ENCODE results near the gene DCAF8.

DCAF8 gene

DNA sequence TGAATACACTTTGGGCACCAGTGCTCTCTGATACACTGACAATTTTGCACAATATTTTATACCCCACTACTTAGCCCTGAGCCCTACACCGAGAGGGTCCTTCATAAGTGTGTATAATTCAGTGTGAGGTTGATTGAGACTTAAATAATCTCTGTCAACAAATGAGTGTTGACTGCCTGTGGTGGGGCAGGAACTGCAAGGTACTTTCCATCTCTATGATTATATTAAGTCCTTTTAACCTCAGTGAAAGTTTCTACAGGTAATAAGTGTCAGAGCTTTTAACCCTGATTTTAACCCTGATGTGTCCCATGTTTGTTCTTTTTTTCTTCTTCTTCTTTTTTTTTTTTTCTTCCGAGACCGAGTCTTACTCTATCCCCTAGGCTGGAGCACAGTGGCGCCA, 66.2 kb downstream of the DCAF8 start:
- no peak for DNase-seq

GRCh38 chr1:160194737-160195059, 67.7 kb downstream of the DCAF8 start:
- no peak for DNase-seq

GRCh38 chr1:160193832-160194736, 68.3 kb downstream of the DCAF8 start:
- DNase-seq: no peak

- DNase-seq: peak; percentile 55 to 77
These were observed 69.1 kb downstream of the DCAF8 start for GRCh38 chr1:160193091-160193819.

DNA sequence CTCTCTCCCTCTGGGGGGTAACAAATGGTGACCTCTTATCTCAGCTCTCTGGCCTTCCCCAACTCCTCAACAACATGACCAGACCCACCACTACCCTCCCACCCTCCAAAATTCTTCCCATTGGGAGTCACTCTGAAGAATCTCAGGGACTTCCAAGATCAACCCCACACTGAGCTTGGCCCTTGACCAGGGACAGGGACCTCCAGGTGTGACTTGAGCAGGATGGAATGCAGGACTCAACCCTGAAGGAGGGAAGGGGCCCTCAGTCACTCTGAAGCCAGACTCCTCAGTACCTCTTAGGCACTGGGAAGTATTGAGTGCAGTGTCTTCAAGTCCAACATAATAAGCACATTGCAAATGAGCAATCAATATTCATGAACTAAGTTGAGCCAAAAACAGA, 70.1 kb downstream of the DCAF8 start:
- no peak for DNase-seq

DNA sequence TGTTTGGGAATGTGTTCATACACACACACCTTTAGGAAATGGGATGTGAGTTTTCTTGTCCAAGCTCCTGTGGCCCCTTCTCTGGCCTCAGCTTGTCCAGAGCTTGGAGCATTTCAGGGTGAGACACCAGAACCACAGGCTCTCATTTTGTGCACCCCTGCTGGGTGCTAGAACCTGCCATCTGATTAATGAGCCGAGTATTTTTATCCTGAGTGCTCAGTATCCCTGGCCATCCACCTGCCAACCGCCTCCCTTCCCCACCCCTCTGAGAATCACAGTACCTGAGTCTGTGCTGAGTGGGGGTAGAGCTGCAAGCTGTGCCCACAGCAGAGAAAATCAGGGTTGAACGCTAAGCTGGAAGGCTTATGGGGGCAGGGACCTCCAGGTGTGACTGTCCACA, 70.6 kb downstream of the DCAF8 start:
- DNase-seq: no peak

DNA sequence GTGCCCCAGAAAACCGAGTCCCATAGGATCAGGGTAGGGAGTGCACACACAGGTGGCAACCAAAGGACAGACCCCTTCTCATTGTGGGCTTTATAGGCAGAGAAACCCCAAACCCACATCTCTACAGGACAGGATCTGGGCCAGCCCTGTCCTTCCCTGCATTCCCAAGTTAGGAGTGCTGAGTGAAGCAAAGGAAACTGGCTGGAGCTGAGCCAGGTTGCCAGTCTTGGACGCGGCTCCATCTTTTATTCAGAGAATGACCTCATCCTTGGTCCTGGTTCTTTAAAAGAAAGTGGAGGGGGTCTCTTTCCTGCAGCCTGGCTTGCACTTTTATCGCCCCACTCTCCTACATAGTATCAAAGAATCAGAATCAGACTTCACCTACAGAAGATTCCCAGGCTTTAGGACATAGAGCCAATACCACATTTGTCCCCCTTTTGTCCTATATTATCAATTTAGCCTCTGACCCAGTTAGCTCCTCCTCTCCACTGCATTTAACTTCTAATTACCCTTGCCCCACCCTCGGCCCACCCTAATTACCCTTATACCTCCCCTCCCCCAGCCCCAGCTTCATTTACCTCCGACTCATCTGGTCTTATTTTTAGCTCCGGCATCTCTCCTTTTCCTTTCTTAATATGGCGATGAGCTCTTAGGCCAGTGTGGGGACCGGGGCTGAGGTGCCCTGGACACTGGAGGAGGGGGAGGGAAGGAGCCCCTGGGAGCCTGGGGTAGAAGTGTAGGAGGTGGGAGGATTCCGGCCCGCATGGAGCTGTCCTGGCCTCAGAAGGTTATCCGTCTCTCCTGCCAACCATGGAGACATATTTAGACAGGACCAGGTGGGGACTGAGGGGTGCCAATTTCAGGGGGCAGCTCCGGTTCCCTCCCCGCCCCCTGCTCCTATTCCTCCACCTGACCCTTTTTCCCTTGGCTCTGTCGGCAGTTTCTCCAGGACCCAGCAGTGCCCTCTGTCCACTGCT, 72.4 kb downstream of the DCAF8 start, which contains the start of gene CASQ1:
Gene CASQ1 (plus strand): TSS at position 927 of the 977 bp plus-strand sequence. CDS start 177 bp downstream, outside the sequence.
- DNase-seq: no peak

- no peak for DNase-seq
These were observed 74.0 kb downstream of the DCAF8 start for GRCh38 chr1:160188341-160188740.

DNA sequence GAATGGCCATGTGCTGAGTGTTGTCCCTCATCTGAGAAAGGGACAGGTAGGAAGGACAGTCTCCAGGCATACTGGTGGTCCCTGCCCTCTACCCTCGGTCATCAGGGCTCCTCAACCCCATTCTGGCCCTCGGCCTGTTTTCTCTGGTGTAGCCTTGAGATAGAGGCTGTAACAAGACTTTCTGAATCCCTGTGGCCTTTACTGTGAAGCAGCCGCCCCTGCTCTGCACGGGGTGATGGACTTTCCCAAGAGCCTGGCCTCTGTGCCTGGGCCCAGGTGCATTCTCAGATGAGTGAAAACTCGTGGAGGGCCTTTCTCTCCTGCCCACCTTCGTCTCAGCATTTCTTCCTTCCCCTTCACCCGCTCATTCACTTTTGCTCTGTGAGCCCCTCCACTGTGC, 74.9 kb downstream of the DCAF8 start:
- DNase-seq: no peak

DNA sequence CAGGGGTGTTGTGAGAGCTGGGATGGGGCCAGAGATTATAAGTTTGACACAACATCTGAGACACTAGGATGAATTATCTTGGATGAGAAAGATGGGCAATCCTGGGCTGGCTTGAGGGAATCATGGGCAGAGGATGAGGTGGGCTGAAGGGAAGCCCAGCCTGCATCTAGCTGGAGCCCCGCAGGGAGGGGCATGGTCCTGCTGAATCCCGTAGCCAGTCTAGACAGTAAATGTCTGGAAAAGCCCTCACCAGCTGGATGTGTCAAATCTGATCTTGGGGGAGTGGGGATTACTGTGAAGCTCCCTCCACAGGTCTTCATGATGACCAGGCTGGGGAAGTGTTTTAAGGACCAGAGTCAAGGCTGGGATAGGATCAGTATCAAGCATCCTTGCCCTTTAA, 75.6 kb downstream of the DCAF8 start:
- no peak for DNase-seq

DNA sequence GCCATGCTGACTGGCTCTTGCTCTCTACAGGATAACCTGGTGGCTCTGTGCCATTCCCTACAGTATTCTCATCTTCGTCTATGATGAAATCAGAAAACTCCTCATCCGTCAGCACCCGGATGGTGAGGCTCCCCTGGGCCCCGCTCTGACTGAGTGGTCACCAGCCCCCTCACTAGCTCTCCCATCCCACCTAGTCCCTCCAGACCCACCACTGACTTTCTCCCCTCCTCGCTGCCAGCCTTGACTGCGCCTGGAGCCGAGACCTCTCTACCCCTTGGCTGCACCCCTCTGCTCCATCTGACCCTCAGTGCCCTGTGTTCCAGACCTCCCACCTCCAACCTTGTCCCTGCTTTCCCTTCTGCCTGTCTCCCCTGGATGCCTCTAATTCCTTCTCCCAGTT, 76.1 kb downstream of the DCAF8 start:
- DNase-seq: no peak

DNA sequence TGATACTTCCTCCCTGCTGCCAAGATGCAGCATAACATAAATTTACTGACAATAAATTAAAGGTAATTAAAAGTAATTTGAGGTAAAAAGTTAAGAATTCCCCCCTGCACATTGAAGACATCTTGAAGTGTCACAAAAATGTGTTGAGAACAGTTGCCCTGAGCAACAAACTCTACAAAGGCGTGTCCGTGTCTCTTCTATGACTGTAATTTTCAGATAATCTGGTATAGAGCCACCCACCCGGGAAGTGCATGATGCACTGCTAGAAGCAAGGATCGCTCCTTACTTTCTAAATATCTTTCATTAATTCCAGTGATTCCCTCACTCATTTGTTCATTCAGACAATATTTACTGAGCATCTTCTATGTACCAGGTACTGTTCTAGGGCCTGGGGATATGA, 83.0 kb downstream of the DCAF8 start:
- DNase-seq: no peak

DNA sequence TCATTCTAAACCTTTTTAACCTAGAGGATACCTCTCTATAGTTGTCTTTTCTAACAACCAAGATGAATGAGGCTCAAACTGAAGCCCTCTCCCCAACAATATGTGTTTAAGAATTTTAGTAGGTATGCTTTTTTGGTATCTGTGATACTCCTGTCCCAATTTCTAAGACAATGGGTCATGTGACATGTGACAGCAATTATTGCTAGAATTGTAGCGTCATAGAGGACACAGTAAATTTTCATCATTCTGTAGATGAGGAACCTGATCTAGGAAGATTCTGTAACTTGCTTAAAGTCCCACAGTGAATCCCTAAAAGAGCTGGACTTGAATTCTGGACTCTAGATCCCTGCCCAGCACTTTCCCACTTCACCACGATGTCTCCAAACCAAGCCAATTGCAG, 83.6 kb downstream of the DCAF8 start:
- DNase-seq: no peak

GRCh38 chr1:160177667-160178066, 84.7 kb downstream of the DCAF8 start:
- DNase-seq: no peak

- no peak for DNase-seq
These were observed 85.1 kb downstream of the DCAF8 start for GRCh38 chr1:160177231-160177630.

DNA sequence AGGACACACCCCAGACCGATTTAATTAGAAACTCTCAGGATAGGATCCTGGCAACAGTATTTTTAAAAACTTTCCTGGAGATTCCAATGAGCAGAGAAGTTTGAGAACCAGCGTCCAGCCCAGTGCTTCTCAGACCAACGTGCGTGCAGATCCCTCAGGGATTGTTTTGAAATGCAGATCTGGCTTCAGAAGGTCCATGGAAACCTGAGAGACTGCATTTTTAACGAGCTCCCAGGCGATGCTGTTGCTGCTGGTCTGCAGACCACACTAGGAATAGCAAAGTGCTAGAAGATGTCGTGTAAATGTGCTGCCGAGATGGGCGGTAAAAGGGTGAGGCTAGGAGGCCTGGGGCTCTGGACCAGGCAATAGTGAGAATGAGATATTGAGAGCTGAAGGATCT, 90.4 kb downstream of the DCAF8 start:
- no peak for DNase-seq

DNA sequence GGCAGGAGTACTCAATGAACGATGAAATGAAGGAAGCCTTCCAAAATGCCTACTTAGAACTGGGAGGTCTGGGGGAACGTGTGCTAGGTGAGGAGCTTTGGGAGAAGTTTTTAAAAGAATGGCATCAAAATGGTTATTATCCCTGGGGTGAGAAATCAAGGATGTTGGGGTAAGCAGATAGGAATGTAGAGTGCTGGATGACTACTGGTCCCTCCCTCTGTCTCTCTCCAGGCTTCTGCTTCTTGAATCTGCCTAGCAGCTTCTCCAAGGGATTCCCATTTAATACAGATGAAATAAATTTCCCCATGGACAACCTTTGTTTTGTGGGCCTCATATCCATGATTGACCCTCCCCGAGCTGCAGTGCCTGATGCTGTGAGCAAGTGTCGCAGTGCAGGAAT, 91.0 kb downstream of the DCAF8 start:
- no peak for DNase-seq

GRCh38 chr1:160169553-160170399, 92.6 kb downstream of the DCAF8 start:
- DNase-seq: peak in 1 of 2 donors; percentile 15

- DNase-seq: no peak
These were observed 93.6 kb downstream of the DCAF8 start for GRCh38 chr1:160168609-160169369.

GRCh38 chr1:160168016-160168415, 94.3 kb downstream of the DCAF8 start:
- no peak for DNase-seq

DNA sequence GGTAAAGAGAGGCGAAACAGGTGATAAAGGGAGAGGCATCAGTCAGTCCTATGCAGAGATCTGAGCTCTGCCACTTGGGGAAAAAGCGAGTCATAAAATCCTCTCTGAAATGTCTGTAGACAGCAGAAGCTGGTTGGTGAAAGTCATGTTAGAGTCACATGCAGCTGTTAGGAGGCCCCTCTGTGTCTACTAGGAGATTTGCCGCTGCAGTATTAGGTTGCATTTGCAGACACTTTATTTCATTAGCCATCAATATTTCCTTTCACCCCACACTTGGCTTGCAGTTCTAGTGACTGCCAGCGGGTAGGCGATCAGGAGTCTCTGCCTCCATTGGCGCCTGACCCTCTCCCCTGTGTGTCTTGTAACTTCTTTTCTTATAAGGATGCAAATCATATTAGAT, 94.8 kb downstream of the DCAF8 start:
- no peak for DNase-seq
